Stimulated activated CD8-positive, alpha-beta memory T cell treated with anti-CD3 and anti-CD28 coated beads, Interleukin-15, amount 100 ng/mL, for 4 hours (primary cell): Measurements from ENCODE around the gene PPM1B.
"Not testable (repeated sequence)": the region's sequence is repeated elsewhere in the genome, so short reads cannot be mapped to it uniquely, and the experiment has no call there.

Experiments used
- DNase-seq, 2 donors: peaks; one replicate each; pipeline ENCODE4 v3.0.0-alpha.2; 2020; ENCODE audit warnings: low read depth in 2 of 2

Gene PPM1B

DNA sequence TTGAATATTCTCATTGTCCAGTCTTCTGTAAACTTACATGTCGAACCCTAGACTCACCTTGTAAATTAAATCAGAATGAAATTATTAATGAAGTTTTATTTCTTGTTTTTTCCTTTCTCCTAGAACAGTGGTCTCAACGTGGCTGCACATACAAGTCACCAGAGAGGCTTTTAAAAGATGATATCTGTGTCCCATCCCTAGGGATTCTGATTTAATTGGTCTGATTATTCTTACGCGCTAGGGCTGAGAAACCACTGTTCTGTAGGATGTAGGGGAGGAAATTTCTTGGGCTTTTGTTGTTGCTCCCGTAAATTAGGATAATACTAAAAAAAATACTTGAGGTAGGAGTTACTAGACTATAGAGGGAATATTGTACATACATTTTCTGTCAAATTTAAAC lies 32.1 kb downstream of the PPM1B start:
- DNase-seq = no peak

DNA sequence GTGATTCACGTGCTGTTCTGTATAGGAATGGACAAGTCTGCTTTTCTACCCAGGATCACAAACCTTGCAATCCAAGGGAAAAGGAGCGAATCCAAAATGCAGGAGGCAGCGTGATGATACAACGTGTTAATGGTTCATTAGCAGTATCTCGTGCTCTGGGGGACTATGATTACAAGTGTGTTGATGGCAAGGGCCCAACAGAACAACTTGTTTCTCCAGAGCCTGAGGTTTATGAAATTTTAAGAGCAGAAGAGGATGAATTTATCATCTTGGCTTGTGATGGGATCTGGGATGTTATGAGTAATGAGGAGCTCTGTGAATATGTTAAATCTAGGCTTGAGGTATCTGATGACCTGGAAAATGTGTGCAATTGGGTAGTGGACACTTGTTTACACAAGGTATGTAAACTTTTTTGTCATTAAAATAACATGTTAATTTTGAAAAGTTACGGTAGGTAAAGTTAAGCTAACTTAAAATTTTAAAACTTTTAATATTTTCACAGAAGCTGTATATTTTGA lies 33.0 kb downstream of the PPM1B start:
- DNase-seq = no peak

DNA sequence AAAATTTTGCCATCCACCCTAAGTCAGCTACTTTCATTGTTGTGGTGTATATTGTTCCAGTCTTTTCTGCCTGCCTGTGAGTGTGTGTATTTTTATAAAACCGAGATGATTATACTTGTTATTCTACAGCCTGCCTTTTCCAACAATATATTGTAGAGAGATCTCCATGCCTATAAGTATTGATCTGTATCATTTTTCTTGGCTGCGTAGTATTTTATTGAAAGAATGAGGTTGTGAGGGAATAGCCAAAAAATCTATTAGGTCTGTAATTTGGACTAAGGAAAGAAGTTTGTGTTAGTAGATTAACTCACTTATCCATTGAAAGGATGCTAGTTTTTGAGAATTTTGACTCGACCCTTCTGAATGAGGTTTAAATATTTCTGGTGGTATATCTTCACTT lies 34.9 kb downstream of the PPM1B start:
- no peak for DNase-seq

DNA sequence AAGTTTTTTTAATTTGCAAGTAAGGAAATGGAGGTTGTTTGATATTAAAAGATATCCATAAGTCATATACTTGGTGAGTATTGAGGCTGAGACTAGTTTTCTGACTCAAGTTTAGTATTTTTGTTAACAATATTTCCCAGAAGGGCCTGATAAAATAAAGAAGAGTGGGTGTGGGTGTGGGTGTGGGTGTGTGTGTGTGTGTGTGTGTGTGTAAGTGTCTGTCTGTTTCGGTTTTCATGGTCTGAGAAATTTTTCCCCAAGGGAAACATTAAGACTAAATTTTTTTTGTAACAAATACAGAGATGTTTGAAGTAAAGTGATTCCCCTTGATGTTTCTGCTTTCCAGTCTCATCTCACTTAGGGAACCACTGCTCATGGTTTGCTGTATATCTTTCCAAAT lies 36.5 kb downstream of the PPM1B start:
- no peak for DNase-seq

DNA sequence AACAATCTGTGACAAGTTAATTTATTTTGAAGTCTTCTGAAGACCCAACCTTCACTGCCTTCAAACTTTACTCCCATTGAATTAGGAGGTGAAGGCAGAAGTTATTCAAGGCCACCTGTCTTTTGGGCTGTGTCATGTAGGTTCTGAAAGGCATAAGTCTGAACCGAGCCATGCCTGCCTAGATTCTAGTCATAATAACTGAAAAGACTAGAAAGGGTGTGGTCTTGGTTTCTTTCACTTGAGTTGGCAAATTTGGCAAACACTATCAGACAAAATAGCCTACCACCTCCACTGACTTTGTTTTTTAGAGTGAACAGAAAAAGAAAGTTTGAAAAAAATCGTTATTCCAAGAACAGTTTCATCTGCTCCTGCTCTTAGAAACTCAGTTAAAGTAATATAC lies 38.4 kb downstream of the PPM1B start:
- DNase-seq = no peak

DNA sequence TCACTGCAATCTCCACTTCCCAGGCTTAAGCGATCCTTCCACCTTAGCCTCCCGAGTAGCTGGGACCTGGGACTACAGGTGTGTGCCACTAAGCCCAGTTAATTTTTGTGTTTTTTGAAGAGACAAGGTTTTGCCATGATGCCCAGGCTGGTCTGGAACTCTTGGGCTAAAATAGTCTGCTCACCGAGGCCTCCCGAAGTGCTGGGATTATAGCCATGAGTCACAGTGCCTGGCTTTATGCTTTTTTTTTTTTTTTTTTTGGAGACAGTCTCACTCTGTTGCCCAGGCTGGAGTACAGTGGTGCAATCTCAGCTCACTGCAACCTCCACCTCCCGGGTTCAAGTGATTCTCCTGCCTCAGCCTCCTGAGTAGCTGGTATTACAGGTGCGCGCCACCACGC lies 39.0 kb downstream of the PPM1B start:
- not testable (repeated sequence) for DNase-seq

DNA sequence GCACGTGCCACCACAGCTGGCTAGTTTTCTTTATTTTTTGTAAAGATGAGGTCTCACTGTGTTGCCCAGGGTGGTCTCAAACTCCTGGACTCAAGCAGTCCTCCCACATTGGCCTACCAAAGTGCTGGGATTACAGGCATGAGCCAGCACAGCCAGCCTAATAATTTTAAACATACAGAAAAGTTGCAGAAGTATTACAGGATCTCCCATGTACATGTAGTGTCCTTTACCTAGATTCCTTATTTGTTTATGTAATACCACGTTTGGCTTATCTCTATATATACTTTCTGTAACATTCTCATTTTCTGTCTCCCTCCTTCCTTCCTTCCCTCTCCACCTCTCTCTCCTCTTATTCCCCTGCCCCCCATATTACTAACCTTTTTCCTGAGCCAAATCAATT lies 41.7 kb downstream of the PPM1B start:
- DNase-seq = no peak

DNA sequence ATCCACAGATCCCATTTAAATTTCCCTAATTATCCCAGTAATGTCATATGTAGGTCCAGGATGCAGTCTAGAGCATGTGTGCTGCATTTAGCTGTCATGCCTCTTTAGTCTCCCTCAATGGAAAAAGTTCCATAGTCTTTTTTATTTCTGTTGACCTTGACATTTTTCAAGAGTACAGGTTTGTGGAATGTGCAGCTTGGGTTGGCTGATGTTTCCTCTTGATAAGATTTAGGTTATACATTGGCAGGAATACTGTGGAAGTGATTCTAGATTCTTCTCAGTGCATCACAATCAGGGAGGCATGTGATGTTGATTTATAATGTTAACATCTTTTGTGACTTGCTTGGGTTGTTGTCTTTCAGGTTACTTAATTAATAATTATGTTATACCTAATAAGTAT lies 42.5 kb downstream of the PPM1B start:
- DNase-seq = no peak

DNA sequence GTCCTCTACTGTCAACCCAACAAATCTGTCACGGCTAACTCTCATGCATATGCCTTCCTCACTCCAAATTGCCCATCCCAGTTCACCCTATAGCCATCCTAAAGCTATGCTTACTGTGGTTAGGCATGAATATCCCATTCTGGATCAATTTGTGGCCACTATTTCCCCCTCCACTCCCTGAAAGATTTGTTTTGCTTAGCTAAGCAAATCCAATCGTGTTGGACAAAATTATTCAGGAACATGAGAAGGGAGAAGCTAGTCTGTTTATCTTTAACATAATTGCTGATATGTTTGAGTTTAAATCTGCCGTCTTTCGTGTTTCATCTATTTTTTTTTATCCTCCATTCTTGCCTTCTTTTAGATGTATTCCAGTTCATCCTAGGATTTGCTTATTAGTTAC lies 43.6 kb downstream of the PPM1B start:
- DNase-seq = no peak

DNA sequence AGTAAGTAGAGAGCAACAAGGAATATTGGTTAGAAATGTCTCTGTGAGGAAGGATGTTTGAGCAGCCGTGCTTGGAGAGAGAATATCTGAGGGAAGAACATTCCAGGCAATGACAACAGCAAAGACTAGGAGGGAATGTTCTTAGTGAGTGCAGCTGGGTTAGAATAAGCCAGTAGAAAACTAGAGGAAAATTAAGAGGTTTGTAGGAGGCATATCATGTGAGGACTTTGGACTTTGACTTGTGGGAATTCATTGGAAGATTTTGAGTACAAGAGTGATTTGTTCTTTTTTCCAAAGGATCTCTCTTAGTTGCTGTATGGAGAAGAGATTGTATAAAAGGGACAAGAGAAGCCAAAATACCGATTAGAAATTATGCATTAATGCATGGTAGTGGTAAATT lies 47.2 kb downstream of the PPM1B start:
- DNase-seq = no peak

DNA sequence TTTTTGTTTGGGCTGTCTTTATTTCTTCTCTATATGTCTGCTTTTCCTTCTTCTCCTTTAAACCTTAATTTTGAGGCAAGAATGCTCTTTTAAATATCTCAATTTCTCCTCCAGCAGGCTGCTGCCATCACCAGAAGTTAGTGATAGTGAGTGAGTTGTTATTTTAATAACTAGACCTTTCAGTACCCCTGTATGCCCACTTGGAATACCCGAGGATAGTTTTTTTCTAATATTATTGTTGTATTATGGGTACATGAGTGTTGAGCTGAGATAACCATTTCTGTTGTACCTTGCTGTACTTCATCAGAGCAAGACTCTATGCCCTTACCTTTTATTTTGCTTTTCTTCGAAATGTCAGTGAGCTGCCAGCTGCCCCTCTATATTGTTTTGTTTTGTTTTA lies 50.1 kb downstream of the PPM1B start:
- DNase-seq = no peak

DNA sequence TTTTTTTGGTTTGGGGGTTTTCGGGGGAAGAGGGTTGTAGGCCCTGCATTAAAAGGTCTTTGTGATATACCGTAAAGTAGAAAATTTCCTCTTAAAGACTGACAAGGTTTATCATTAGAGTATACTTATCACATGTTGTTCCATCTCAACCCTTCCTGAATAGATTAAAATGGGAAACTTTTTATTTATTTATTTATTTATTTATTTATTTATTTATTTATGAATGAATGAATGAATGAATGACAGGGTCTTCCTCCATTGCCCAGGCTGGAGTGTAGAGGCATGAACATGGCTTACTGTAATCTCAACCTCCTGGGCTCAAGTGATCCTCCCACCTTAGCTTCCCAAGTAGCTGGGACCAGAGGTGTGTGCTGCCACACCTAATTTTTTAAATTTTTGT lies 58.1 kb downstream of the PPM1B start:
- no peak for DNase-seq

DNA sequence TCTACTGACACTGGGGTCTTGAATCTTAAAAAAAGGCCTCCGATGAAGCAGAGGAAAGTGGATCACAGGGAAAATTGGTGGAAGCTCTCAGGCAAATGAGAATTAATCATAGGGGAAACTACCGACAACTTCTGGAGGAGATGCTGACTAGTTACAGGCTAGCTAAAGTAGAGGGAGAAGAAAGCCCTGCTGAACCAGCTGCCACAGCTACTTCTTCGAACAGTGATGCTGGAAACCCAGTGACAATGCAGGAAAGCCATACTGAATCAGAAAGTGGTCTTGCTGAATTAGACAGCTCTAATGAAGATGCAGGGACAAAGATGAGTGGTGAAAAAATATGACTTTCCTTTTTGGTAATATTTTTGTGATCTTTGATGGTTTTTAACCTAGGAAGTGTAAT lies 61.7 kb downstream of the PPM1B start:
- no peak for DNase-seq

DNA sequence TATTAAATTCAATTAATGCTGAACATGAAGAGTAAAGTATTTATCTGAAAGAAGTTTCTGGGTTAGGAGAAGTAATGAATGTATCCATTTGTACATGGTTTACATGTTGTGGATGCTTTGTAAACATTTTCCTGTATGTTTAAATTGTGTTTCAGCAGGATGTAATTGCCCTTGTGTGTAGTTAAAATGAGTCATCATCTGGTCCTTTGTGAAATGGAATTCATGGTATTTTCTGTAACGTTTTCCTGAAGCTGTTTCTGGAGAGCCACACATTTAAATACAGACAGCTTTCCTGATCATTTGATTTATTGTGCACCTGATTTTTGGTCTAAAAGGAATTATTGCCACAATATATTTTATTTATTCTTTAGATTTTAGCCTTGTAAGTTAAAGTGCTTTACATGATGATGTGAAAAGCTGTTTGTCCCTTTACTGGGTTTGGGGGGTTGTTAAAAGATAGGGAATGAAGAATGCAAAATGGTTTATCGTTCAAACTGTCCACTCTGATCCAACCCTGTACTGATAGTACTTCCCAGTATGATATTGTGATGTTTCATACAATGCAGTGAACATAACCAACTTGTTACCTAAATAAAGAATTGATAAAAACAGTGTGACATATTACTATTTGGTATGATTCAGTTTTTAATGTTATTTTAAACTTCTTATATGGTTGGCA lies 64.9 kb downstream of the PPM1B start:
- no peak for DNase-seq

DNA sequence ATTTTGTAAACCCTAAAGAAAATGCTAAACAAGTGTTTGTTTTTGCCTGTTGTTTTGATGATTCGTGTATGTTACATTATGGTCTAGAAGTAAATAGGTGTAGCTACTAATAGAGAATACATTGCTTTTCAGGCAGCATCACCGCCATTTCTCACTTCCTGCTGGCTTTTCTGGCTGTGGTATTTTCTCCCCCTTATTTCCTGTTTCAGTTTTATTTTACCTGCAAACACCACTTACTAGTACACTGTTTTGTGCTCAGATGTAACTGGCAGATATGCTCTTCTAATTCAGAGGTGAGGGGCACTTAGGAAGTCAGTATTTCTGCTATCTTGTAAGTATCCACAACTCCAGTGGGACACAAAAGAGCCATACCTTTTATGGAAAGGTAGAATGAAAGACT lies 68.5 kb downstream of the PPM1B start:
- DNase-seq = no peak

DNA sequence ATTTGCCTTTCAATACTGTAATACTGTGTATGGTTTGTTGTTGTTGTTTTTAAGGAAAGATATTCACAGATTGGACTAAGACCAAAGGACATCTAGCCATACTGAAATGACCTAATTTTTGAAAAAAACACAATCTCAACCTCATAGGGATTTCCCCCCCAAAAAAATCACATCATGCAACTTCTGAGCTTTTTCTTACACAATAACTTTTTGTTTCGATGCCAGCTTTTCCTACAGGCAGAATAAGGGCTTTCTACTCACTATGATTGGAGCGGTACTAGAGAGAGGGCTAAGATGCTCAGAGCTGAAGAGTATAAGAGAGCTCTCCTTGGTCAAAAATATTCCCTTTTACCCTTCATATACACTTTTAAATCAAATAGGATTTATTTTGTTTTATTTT lies 74.2 kb downstream of the PPM1B start:
- no peak for DNase-seq

DNA sequence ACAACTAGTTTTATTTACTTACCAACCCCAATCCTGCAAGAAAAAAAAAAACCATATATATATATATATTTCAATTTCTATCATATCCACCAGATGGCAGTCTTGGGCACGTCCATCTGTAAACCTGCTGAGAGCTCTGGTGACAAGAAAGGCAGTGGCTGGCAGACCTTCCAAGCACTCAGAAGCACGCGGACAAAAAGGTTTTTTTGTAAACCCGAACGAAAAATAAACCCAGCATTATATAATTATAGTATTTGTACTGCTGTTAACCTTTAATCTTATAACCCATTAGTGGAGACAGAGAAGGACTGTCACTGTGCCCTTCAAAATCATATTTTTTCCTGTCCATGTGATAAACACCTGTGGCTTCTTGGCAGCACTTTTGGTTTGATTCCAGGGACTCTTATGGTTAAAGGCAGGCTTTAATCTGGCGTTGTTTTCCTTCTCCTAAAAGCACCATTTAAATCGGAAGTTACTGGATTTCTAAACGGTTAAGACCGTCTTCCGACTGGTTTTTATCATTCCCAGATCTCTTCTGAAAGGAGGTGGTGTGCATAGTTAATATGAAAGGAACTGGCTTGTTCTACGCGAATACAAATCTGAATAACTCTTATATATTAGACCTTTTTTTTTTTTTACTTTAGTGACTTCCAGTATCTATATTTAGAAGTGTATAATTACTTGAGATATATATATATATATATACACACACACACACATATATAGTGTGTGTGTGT lies 75.6 kb downstream of the PPM1B start:
- peak; percentile 8 to 15 for DNase-seq

DNA sequence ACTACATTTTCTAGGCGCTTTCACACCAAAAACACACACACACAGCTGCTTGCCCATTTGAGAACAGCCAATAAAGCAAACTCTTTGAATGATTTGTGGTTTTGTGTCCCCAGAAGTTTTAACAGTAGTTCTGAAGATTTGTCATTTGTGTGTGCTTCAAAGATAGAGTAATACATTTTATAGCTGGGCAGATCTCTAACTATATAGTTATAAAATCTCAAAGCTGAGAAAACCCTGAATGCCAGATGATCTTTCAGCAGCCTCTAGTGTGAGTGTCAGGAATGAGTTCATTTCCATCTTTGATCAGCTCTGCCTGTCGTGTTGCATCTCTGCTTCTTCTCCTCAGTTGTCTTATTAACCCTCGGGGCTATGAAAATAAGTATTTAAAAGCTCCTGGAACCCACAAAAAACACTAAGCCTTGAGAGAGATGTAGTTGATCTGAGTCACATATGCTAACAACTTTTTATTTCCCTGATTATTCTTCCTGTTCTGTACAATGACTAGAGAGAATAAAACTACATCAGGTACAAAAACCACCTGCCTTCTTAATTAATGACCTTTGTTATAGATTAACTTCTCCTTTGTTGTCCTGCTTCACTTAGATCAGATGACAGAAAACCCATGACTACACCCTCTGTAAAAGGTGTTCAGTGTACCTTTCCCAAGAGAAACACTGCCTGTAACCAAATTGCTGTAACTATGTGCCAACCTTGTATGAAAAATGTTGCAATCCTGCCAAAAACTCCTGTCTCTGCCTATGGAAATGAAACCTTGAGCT lies 76.6 kb downstream of the PPM1B start:
- DNase-seq = no peak

DNA sequence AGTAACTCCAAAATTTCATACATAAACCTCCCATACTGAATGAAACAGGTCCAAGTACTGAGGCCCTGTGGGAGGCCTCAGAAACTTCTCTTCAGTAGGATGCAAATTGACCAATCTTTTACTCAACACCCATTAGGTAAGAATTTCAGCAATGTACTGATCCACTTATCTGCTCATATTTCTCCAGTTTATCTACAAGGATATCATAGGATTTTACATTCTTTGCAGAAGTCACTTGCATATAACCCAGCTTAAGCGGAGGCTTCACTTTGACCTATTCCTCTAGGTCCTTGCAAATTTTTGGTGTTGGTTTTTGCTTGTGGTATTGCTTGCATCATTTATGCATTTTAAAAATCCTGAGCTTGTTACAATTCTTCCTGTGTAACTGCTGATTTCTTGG lies 77.8 kb downstream of the PPM1B start:
- DNase-seq = no peak

DNA sequence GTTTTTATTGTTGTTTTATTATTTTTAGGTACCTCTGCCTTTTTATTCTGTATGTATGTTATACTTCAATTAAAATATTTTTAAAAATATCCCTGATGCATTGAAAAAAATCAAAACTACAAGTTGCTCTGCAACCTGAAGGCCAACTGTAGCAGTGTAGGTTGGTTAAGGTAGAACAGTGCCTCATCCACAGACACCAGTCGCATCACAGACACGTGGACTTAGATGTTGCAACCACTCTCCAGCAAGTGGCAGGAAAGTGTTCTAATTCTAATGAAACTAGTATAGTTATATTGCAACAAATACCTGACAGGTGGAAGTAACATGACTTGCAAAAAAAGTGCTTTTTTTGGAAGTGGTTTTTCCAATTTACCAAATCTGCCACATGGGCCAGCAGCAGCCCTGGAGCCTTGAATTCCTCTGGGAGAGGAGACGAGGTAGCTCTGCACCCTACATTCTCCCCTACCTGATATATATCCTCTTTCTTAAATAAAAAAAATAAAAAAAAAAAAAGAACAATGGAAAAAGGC lies 78.2 kb downstream of the PPM1B start:
- DNase-seq = no peak

DNA sequence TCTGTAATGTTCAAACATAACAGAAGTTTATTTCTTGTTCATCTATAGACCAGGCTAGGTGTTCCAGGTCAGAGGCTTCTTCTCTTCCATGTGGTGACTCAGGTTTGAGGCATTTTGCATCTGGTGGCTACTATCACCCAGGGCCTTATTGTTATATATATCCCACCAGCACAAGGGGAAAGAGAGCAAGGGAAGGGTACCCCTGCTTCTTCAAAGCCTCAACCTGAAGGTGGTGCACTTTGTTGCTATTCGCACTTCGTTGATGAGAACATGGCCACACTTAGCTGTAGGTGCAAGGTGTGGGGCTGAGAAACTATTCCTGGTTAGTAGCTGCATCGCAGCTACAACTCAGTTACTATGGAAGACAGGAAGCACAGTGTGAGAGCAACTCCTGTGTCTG lies 79.2 kb downstream of the PPM1B start:
- DNase-seq = no peak

DNA sequence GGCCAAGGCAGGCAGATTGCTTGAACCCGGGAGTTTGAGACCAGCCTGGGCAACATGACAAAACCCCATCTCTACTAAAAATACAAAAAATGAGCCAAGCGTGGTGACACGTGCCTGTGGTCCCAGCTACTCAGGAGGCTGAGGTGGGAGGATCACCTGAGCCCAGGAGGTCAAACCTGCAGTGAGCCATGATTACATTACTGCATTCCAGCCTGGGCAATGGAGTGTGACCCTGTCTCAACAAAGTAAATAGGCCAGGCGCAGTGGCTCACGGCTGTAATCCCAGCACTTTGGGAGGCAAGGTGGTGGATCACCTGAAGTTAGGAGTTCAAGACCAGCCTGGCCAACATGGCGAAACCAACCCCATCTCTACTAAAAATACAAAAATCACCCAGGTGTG lies 80.6 kb downstream of the PPM1B start:
- not testable (repeated sequence) for DNase-seq

DNA sequence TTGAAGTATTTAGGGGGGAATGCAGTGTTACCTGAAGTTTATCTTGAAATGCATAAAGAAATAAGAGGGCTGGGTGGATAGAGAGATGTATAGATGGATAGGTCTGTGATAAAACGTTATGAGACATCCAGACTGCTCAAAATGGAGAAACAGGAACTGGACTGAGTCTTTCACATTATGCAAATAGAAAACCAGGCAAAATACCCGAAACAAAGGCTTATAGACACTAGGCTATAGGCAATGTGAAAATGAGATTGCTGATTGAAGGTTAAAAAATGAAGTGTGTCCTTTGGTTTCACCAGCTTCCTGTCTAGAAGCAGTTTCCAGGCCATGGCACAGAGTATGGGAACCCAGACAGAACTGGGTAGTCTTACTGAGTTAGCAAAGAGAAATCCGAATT lies 81.7 kb downstream of the PPM1B start:
- DNase-seq = no peak
